ENCODE results near the gene SMG5.

Gene SMG5

DNA sequence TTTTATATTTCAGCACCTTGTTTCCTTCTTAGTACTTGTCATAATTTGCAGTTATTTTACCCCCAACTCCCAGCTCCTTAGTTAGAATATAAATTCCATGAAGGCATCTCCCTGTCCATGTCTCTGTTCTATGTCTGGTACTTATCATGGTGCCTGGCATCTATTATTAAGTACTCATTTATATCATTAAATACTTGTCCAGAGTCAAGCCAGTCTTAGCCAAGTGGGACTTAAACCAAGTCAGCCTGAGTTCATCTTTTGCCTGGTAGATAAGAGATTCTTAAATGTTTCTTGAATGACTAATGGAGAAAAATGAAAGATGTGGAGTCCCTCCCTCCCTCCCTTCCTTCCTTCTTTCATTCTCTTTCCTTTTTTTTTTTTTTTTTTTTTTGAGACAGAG is 79.3 kb downstream of the SMG5 start:
- H3K9me3 ChIP-seq (ENCODE audit: control insufficient read depth in 2 of 2, low read length in 2 of 2), result no peaks in the 10 kb centered on the region
- no peak overlapping the region for H3K9ac ChIP-seq (ENCODE audit: low read depth in 1 of 2, low read length in 2 of 2)
- H3K4me1 ChIP-seq (ENCODE audit: control insufficient read depth in 2 of 2, insufficient read depth in 2 of 2, low read length in 2 of 2), result no peaks in the 10 kb centered on the region
- H3K4me3 ChIP-seq (ENCODE audit: low read length in 2 of 2), result no peak overlapping the region
- no peak overlapping the region for H3K27ac ChIP-seq (ENCODE audit: low read depth in 2 of 2, low read length in 2 of 2)
- H3K27me3 ChIP-seq (ENCODE audit: control insufficient read depth in 2 of 2, insufficient read depth in 2 of 2, low read length in 2 of 2), result no peaks in the 10 kb centered on the region
- peaks cover 30% of the 10 kb centered on the region in 2 donors for H3K36me3 ChIP-seq (ENCODE audit: control insufficient read depth in 2 of 2, insufficient read depth in 2 of 2, low read length in 2 of 2)

DNA sequence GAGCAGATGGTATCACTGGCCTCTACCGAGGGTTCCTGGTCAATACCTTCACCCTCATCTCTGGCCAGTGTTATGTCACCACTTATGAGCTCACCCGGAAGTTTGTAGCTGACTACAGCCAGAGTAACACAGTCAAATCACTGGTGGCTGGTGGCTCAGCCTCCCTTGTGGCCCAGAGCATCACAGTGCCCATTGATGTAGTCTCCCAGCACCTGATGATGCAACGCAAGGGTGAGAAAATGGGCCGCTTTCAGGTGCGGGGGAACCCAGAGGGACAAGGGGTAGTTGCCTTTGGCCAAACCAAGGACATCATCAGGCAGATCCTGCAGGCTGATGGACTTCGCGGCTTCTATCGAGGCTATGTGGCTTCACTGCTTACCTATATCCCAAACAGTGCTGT is 82.6 kb downstream of the SMG5 start:
- no peak overlapping the region for H3K9ac ChIP-seq (ENCODE audit: low read depth in 1 of 2, low read length in 2 of 2)
- H3K27me3 ChIP-seq (ENCODE audit: control insufficient read depth in 2 of 2, insufficient read depth in 2 of 2, low read length in 2 of 2), result no peaks in the 10 kb centered on the region
- peaks cover 32 to 36% of the 10 kb centered on the region in 2 donors for H3K36me3 ChIP-seq (ENCODE audit: control insufficient read depth in 2 of 2, insufficient read depth in 2 of 2, low read length in 2 of 2)
- no peaks in the 10 kb centered on the region for H3K4me1 ChIP-seq (ENCODE audit: control insufficient read depth in 2 of 2, insufficient read depth in 2 of 2, low read length in 2 of 2)
- H3K27ac ChIP-seq (ENCODE audit: low read depth in 2 of 2, low read length in 2 of 2), result no peak overlapping the region
- H3K9me3 ChIP-seq (ENCODE audit: control insufficient read depth in 2 of 2, low read length in 2 of 2), result no peaks in the 10 kb centered on the region
- no peak overlapping the region for H3K4me3 ChIP-seq (ENCODE audit: low read length in 2 of 2)

Measured in mucosa of rectum (tissue), 2 donors.